Measurements from ENCODE around the gene MANEA.

Gene MANEA

DNA sequence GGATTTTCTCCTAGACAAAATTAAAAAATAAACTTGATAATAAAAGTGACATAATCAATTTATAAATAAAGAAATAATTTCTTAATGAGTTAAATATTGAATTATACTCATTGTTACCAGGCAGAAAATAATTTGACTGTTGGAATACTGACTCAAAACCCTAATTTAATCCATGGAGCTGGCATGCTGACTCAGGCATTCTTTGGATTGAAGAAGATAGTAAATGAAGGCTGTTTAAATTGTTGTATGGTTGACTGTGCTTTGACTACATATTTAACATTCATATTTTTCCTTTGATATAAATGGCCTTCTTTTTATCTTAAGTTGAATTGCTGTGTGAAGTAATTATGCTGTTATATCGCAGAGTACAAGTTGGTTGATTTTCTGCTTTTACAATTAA is 11.7 kb downstream of the MANEA start:
- DNase-seq, result no peak

DNA sequence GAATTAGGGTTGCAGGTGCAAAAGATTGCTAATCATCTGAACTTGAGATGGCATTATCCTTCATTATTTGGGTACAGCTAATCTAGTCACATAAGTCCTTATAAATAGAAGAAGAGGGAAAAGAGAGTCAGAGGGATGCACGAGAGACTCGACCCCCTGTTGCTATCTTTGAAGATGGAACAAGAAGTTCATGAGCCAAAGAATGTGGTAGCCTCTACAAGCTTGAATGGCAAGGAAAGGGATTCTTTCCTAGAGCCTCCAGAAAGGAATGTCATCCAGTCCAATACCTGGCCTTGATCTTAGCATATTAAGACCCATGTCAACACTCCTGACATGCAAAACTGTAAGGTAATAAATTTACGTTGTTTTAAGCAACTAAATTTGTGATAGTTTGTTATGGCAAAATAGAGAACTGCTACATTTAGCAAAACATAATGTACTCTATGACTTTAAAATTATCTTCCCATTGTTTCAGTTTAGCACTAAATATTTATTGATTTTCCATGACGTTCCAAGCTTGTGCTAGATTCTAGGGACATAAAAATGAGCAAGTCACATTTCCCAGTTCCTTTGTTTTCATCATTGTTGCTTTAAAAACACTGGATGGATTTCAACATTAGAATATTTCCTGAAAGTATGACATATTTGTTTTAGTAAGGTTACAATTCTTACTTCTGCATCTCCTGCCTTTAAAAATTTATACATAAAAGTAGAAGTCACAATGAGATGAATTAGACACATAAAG is 12.7 kb downstream of the MANEA start:
- no peak for DNase-seq

DNA sequence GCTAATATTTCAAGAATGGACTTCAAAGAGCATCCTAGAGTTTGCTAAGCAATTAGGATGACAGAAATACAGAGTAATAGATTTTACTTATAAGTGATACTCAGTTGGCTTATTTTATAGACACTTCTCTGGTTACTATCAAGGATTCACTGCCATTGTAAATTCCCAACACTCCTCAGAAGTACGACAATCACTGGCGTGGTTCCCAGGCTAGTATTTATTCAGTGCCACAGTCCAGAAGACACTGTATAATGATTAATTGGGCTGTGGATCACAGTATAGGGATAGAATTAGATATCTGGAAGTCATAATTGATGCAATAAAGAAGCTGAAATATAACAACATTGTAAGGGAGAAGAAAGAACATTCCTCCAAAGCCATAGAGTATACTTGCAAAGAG is 15.7 kb downstream of the MANEA start:
- no peak for DNase-seq

DNA sequence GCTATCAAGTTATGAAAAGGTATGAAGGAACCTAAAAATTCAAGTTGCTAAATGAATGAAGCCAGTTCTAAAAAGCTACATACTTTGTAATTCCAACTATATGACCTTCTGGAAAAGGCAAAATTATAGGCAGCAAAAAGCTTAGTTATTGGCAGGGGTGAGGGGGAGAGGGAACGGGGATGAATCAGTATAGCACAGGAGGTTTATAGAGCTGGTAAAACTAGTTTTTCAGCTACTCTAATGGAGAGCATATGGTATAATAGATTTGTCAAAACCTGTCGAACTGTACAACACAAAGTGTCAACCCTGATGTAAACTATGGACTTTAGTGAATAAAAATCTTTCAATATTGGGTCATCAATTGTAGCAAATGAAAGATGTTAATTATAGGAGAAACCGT is 18.7 kb downstream of the MANEA start:
- no peak for DNase-seq

DNA sequence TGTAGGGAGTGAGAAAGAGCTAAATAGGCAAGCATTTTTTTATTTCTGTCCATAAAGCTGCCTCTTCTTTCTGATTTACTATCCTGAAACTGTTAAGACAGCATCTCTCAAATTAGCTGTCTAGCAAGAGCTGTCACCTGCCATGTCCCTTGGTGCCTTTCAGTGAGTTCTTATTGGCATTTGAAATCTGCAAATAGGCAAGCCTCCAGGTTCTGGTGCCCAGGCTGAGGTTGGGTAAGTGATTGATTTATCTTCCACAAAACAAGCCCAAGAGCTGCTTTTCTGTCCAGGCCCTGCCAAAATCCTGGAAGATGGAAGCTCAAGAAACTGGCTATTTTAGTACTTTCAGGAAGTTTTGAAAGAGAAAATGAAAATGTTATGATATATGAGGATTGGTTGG is 22.4 kb downstream of the MANEA start:
- no peak for DNase-seq

DNA sequence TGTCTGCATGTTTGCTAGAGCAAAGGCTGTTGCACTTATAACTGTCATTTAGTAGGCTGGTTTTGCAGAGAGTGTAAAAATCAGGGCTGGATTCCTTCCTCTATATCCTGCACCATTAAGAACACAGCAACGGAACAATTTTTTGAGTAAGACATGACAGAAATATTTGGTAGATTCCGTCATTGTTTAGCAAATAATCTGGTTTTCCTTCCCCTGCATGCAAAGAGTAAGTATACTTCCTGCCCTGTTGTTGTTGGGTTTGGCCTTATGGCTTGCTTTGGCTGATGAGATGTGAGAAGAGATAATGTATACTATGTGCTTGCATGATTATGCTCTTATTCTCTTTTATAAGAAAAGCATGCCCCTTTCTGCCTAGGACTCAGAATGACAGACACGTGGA is 23.8 kb downstream of the MANEA start:
- no peak for DNase-seq

DNA sequence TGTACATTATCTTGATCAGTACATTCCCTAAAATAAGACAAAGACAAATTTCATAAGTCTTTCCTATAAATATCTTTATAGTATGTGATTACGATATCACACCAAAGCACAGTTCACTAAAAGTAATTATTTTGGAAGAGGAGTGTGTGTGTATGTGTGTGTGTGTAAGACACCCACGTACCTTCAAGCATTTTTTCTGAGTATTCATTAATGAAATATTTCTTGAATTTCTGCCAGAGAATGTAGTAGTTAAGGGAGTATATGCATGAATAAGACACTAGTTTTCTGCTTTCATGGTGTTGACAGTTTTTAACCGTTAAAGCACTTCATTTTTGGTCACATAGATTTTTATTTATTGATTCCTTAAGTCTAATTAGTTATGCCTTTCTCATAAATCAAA is 36.8 kb downstream of the MANEA start:
- no peak for DNase-seq

DNA sequence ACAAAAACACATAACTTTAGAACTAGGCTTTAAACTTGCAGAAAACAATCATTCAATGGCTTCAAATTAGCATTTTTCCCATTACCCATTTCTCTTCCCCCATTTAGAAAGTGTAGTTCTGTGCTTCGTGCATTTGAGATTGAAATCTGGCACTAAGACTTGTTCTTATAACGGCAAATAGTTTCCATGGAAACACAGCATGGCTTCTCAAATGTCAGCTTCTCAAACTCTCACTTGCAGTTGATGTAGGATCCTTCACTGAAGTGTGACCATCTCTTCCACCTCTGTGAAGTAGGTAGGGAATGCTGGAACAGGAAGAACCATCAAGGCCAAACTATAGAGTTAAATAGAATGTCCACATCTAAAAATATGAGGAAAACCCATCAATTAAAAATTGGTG is 52.2 kb downstream of the MANEA start:
- DNase-seq, result no peak

DNA sequence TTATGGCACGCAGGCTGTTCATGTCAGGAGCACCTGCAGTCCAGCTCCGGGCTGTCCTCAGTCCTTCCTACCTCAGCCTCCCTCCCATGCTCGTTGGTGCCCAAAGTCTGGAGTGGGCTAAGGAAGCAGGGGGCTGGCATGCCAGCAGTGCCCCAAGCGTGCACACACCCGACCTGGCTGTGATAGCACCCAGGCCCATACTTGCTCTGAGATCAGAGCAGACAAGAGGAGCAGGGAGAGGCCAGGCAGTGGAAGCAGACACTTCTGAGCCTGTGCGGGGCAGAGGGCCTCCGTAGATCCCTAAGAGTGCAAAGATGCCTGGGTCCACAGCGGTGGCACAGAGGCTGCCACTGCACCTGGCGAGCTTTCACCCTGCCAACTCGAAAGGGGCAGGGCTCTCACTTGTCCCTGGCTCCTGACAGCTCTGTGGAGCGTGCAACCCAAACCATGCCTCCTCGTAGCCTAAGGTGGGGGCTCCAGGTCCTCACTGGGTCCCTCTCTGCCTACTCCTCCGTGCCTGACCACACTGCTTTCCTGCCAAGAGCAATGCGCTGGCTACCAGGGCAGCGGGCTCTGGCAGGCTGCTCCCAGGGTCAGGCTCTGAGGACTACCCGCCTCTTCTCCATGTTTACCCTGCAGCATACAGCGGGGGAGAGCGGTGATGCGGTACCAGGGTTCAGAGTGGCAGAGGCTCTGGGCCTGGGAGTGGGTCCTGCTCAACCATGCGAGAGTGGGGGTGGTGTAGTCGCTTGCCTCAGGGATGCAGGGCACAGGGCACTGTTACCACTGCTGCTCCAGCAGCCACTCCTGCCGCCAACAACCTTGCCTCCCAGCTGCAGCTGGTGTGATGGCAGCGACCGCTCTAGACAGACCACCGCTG is 59.5 kb downstream of the MANEA start:
- no peak for DNase-seq

DNA sequence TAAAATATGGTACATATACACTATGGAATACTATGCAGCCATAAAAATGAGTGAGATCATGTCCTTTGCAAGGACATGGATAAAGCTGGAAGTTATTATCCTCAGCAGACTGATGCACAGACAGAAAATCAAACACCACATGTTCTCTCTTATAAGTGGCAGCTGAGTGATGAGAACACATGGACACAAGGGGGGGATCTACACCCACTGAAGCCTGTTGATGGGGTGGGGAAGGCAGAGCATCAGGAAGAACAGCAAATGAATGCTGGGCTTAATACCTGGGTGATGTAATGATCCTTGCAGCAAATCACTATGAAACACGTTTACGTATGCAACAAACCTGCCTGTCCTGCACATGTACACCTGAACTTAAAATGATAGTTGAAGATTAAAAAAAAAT is 71.3 kb downstream of the MANEA start:
- DNase-seq, result no peak

DNA sequence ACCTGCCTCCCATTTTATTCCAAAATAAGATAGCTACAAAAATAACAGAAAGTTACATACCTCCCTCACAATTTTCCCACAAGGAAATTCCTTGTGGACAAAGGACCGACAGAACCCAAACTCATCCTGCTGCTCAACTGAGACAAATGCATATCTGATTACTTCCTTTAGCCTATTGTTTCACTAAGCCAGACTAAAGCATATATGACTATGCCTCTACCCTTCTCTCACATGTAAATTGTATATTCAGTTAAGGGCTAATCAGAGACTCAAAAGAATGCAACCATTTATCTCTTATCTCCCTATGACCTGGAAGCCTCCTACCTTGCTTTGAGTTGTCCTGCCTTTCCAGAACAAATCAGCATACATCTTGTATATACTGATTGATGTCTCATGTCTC is 72.1 kb downstream of the MANEA start:
- no peak for DNase-seq

DNA sequence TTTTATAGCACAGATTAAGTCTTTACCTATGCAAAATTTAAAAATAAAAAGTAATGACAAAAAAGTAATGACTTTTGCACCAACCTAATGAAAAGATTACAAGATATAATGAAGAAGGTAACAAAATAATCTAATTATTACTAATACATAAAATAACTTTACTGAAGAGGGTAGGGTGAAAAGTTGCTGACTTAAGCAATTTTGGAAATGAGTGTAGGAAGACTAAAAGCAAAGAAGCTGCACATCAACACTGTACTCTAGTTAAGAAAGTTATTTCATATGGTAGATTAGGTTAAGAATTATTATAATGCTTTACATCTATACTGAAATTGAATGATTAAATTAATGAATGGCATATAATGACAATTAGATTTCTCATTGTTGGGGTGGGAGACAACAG is 76.8 kb downstream of the MANEA start:
- no peak for DNase-seq

DNA sequence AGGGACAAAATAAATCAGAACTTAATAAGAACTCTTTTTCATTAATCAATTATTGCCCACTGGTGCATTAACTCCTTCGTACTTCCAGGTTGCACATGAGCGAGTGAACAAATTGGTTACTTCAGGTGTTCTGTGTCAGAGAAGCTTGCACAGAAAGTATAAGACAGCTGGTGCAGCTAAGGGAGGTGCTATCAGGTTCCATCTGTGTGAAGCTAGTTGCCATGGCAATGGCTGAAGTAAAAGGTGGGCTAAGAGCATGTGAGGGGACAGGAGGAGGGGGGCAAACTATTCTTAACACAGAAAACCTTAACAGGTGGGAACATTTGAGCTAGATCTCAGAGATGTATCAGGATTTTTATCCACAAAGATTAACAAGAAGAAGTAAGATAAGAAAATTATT is 81.6 kb downstream of the MANEA start:
- no peak for DNase-seq

Data from DMS153 (cell line).